ENCODE data around the gene METTL25B.

DNA sequence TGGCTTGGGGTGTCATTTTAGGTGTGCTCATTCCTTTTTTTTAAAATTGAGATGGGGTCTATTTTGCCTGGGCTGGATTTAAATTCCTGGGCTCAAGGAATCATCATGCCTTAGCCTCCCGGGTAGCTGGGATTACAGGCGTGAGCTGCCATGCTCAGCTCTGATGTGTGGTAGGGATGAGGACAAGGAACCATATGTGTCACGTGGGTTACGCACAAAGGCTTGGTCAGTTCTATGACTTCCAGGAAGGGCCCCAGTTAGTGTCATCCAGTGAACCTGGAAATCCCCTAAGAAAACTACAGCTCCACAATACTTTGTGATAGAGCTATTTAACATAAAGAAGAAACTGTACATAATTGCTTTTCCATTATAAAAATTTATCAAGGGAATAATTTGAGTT lies 6.7 kb upstream of the METTL25B start:
- no peak for TF ChIP-seq POLR2A (IDR thresholded peaks at IDR 0.05)
- TF ChIP-seq, protein P1, sequence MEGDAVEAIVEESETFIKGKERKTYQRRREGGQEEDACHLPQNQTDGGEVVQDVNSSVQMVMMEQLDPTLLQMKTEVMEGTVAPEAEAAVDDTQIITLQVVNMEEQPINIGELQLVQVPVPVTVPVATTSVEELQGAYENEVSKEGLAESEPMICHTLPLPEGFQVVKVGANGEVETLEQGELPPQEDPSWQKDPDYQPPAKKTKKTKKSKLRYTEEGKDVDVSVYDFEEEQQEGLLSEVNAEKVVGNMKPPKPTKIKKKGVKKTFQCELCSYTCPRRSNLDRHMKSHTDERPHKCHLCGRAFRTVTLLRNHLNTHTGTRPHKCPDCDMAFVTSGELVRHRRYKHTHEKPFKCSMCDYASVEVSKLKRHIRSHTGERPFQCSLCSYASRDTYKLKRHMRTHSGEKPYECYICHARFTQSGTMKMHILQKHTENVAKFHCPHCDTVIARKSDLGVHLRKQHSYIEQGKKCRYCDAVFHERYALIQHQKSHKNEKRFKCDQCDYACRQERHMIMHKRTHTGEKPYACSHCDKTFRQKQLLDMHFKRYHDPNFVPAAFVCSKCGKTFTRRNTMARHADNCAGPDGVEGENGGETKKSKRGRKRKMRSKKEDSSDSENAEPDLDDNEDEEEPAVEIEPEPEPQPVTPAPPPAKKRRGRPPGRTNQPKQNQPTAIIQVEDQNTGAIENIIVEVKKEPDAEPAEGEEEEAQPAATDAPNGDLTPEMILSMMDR (IDR thresholded peaks at IDR 0.05), result no peak
